Brain microvascular endothelial cell (primary cell): ENCODE results near the gene KHDC4.

Experiments
- DNase-seq: peaks from one replicate; pipeline ENCODE4 v3.0.0-alpha.2; 2020
- H3K27ac ChIP-seq: fragments of 250-450 bp; sonication (Bioruptor Pico); 2 replicates; pipeline ENCODE4 v1.5.1; 2020; ENCODE audit warnings: mild to moderate bottlenecking, moderate library complexity
- H3K27me3 ChIP-seq: fragments of 250-450 bp; sonication (Bioruptor Pico); replicated peaks from 2 replicates; pipeline ENCODE4 v1.5.1; 2020; ENCODE audit warnings: mild to moderate bottlenecking
- H3K36me3 ChIP-seq: fragments of 250-450 bp; sonication (Bioruptor Pico); replicated peaks from 2 replicates; pipeline ENCODE4 v1.5.1; 2020; ENCODE audit warnings: mild to moderate bottlenecking
- H3K4me3 ChIP-seq: 2 replicates; pipeline ENCODE4 v1.5.1; 2011; ENCODE audit warnings: low read depth, mild to moderate bottlenecking, control low read depth, low read length, moderate library complexity
- CTCF ChIP-seq: IDR thresholded peaks from 2 replicates; pipeline ENCODE4 v1.5.1; 2011; ENCODE audit warnings: low read depth, mild to moderate bottlenecking, moderate library complexity, low read length, control low read depth, inconsistent platforms; ENCODE audit errors: missing control alignments
- in situ Hi-C: cut with HindIII; loops from 2 replicates; pipeline ENCODE4 v1.10.0; 2017; ENCODE audit warnings: low sequenced_read_pairs, low pct_ligation_motif_present

The KHDC4 gene

GRCh38 chr1:155884031-155884960, 49.9 kb downstream of the KHDC4 start:
- no peaks in the 10 kb centered on the region for H3K27me3 ChIP-seq
- H3K27ac ChIP-seq: no peak overlapping the region
- no peak for TF ChIP-seq CTCF
- H3K36me3 ChIP-seq: no peaks in the 10 kb centered on the region
- no peak for DNase-seq
- H3K4me3 ChIP-seq: no peak overlapping the region
- in situ Hi-C loops: no loop called here

- in situ Hi-C loops: no loop called here
- no peaks in the 10 kb centered on the region for H3K36me3 ChIP-seq
- DNase-seq: no peak
- no peak for TF ChIP-seq CTCF
- no peak overlapping the region for H3K4me3 ChIP-seq
- no peaks in the 10 kb centered on the region for H3K27me3 ChIP-seq
- H3K27ac ChIP-seq: no peak overlapping the region
These were observed 51.4 kb downstream of the KHDC4 start for GRCh38 chr1:155882766-155883165.

GRCh38 chr1:155882235-155882634, 52.0 kb downstream of the KHDC4 start:
- H3K27me3 ChIP-seq: no peaks in the 10 kb centered on the region
- in situ Hi-C loops: no loop called here
- H3K4me3 ChIP-seq: no peak overlapping the region
- DNase-seq: no peak
- no peak for TF ChIP-seq CTCF
- H3K27ac ChIP-seq: no peak overlapping the region
- no peaks in the 10 kb centered on the region for H3K36me3 ChIP-seq

GRCh38 chr1:155880950-155881349, 53.3 kb downstream of the KHDC4 start:
- in situ Hi-C loops: no loop called here
- TF ChIP-seq CTCF: no peak
- no peaks in the 10 kb centered on the region for H3K27me3 ChIP-seq

GRCh38 chr1:155880251-155880650, 54.0 kb downstream of the KHDC4 start:
- in situ Hi-C loops: no loop called here
- DNase-seq: no peak
- no peak overlapping the region for H3K27ac ChIP-seq
- no peak for TF ChIP-seq CTCF
- H3K27me3 ChIP-seq: no peaks in the 10 kb centered on the region
- no peak overlapping the region for H3K4me3 ChIP-seq
- no peaks in the 10 kb centered on the region for H3K36me3 ChIP-seq

More at GRCh38 chr1:155880950-155881349, 53.3 kb downstream of the KHDC4 start:
- DNase-seq: no peak
- H3K27ac ChIP-seq: no peak overlapping the region
- H3K36me3 ChIP-seq: no peaks in the 10 kb centered on the region
- no peak overlapping the region for H3K4me3 ChIP-seq
